Endothelial cell of umbilical vein (primary cell): ENCODE data around the gene SLC43A1. TPM values are rescaled to one million over a fixed set of nuclear protein-coding genes. Genes with fewer than 3 reads are reported as not detected.
"Not testable (repeated sequence)": the region's sequence is repeated elsewhere in the genome, so short reads cannot be mapped to it uniquely, and the experiment has no call there.

Experiments used
- BruUV-seq: library from RNA; stranded (reverse); fragments of 400-500 nt; replicated peaks from 2 replicates; lab custom pipeline; 2021; lab: Mats Ljungman, UMichigan
- CTCF ChIA-PET: fragments of 300-600, 350-600 bp; sonication (Branson Sonifier 250); formaldehyde crosslinking; loops from one replicate; lab custom pipeline; 2021; ENCODE audit warnings: antibody characterized with exemption, inconsistent platforms; lab: Charles Lee
- POLR2A ChIA-PET: fragments of 300-600, 350-600 bp; sonication (Branson Sonifier 250); formaldehyde crosslinking; loops from one replicate; lab custom pipeline; 2021; ENCODE audit warnings: antibody characterized with exemption, inconsistent platforms; lab: Charles Lee
- DNase-seq: peaks from one replicate; pipeline ENCODE4 v3.0.0-alpha.2; 2011; ENCODE audit warnings: low read depth, low spot score
- FAIRE-seq: peaks from 2 replicates; lab custom pipeline; 2011; peaks lifted over from hg19 to GRCh38; lab: Jason Lieb, UNC
- H2AFZ ChIP-seq: 2 replicates; pipeline ENCODE4 v1.6.0; 2012; ENCODE audit warnings: low read depth, low read length, control low read depth, inconsistent platforms
- H3K27ac ChIP-seq: 2 replicates; pipeline ENCODE4 v1.5.1; 2011; ENCODE audit warnings: low read depth, mild to moderate bottlenecking, control low read depth, low read length, moderate library complexity; ENCODE audit not compliant: insufficient read depth
- H3K27me3 ChIP-seq, 2 experiments: 2 replicates each; pipeline versions ENCODE4 v1.6.0 to v1.6.1; 2011; ENCODE audit warnings: low read length in 2 of 2, mixed read lengths in 1 of 2; ENCODE audit not compliant: control insufficient read depth in 2 of 2, insufficient read depth in 2 of 2
- H3K36me3 ChIP-seq, 2 experiments: 2 replicates in 1 of 2; 3 replicates in 1 of 2; pipeline ENCODE4 v1.5.1; 2011; ENCODE audit warnings: low read length in 2 of 2, mild to moderate bottlenecking in 1 of 2, moderate library complexity in 1 of 2; ENCODE audit not compliant: control insufficient read depth in 2 of 2, insufficient read depth in 2 of 2; ENCODE audit errors: extremely low read depth in 1 of 2
- H3K4me1 ChIP-seq: 3 replicates; pipeline ENCODE4 v1.5.1; 2011; ENCODE audit warnings: mild to moderate bottlenecking, low read length; ENCODE audit not compliant: control insufficient read depth, insufficient read depth; ENCODE audit errors: extremely low read depth
- H3K4me2 ChIP-seq: 2 replicates; pipeline ENCODE4 v1.6.1; 2011; ENCODE audit warnings: low read length, control low read depth, mixed read lengths; ENCODE audit not compliant: insufficient read depth
- H3K4me3 ChIP-seq, 3 experiments: fragments of 200-600 bp in 1 of 3; sonication (generic), shearing (Covaris generic) in 1 of 3; replicated peaks in 1 of 3; 2 replicates each; pipeline ENCODE4 v1.5.1; 2011 to 2016; ENCODE audit warnings: control low read depth in 3 of 3, low read length in 3 of 3, mild to moderate bottlenecking in 2 of 3, inconsistent platforms in 1 of 3, low read depth in 1 of 3, moderate library complexity in 1 of 3; ENCODE audit not compliant: insufficient read depth in 1 of 3
- H3K79me2 ChIP-seq: 2 replicates; pipeline ENCODE4 v1.6.0; 2012; ENCODE audit warnings: low read length, inconsistent platforms; ENCODE audit not compliant: control insufficient read depth, insufficient read depth
- H3K9ac ChIP-seq: replicated peaks from 2 replicates; pipeline ENCODE3; 2011; ENCODE audit warnings: low read length, control low read depth; ENCODE audit not compliant: insufficient read depth; ENCODE audit errors: extremely low read depth
- H3K9me1 ChIP-seq: replicated peaks from 3 replicates; pipeline ENCODE4 v1.6.0; 2011; ENCODE audit warnings: mild to moderate bottlenecking, low read length; ENCODE audit not compliant: control insufficient read depth, insufficient read depth; ENCODE audit errors: extremely low read depth
- H3K9me3 ChIP-seq: replicated peaks from 2 replicates; pipeline ENCODE4 v1.5.1; 2012; ENCODE audit warnings: low read length, inconsistent platforms; ENCODE audit not compliant: control insufficient read depth, insufficient read depth
- H4K20me1 ChIP-seq: replicated peaks from 2 replicates; pipeline ENCODE3; 2011; ENCODE audit warnings: mild to moderate bottlenecking, low read length; ENCODE audit not compliant: control insufficient read depth, insufficient read depth; ENCODE audit errors: extremely low read depth
- EZH2 ChIP-seq: IDR thresholded peaks from 2 replicates; pipeline ENCODE4 v1.6.1; 2012; ENCODE audit warnings: borderline replicate concordance, low read depth, mild to moderate bottlenecking, moderate library complexity, low read length, inconsistent platforms; ENCODE audit not compliant: severe bottlenecking
- FOS ChIP-seq: IDR thresholded peaks from 2 replicates; pipeline ENCODE4 v1.6.1; 2011; ENCODE audit warnings: mild to moderate bottlenecking, low read length, moderate library complexity, borderline replicate concordance; ENCODE audit not compliant: insufficient read depth
- GATA2 ChIP-seq: IDR thresholded peaks from 2 replicates; pipeline ENCODE4 v1.7.0; 2011; ENCODE audit warnings: low read depth, mild to moderate bottlenecking, moderate library complexity, mixed read lengths, low read length; ENCODE audit not compliant: insufficient read length, insufficient read depth
- JUN ChIP-seq: IDR thresholded peaks from 2 replicates; pipeline ENCODE4 v1.6.1; 2011; ENCODE audit warnings: borderline replicate concordance, low read depth; ENCODE audit not compliant: insufficient read length, insufficient read depth
- MYC ChIP-seq: IDR thresholded peaks from one replicate; pipeline ENCODE4 v1.6.1; 2011; ENCODE audit warnings: mild to moderate bottlenecking, low read depth, low read length
- POLR2A ChIP-seq: IDR thresholded peaks from 2 replicates; pipeline ENCODE4 v1.6.1; 2012; ENCODE audit warnings: low read depth, mild to moderate bottlenecking, control low read depth, low read length
- dilution Hi-C: fragments of 300-500 bp; cut with MboI; formaldehyde crosslinking; loops from one replicate; pipeline ENCODE4 v1.15.0; 2019; ENCODE audit warnings: low sequenced_read_pairs; ENCODE audit not compliant: extremely low pct_ligation_motif_present
- intact Hi-C: fragments of 100-400 bp; cut with micrococcal nuclease; formaldehyde crosslinking; loops from one replicate; pipeline ENCODE4 v1.10.0; 2022
- polyA plus RNA-seq, 4 experiments: library from polyadenylated mRNA; depleted of rRNA in 3 of 4; stranded (reverse) in 3 of 4; unstranded in 1 of 4; fragments of >200 nt; gene quantifications; 2 replicates each; pipeline versions ENCODE4 v1.2.1 to v1.2.3, GENCODE V29; 2011 to 2012; ENCODE audit warnings: missing spikeins in 1 of 4
- total RNA-seq: library from RNA; stranded (reverse); gene quantifications from 2 replicates; pipeline ENCODE4 v1.2.3, GENCODE V29; 2021
- TF ChIP-seq, protein P1 (sequence below): IDR thresholded peaks from 2 replicates; pipeline ENCODE4 v1.6.1; 2011; ENCODE audit not compliant: insufficient read depth, insufficient read length

SLC43A1 gene
- total and polyA plus RNA-seq, 2 donors (not counting 3 experiments of a cell fraction or from before 2014, with no cell fraction given), result 13.7 to 19.5 TPM

DNA sequence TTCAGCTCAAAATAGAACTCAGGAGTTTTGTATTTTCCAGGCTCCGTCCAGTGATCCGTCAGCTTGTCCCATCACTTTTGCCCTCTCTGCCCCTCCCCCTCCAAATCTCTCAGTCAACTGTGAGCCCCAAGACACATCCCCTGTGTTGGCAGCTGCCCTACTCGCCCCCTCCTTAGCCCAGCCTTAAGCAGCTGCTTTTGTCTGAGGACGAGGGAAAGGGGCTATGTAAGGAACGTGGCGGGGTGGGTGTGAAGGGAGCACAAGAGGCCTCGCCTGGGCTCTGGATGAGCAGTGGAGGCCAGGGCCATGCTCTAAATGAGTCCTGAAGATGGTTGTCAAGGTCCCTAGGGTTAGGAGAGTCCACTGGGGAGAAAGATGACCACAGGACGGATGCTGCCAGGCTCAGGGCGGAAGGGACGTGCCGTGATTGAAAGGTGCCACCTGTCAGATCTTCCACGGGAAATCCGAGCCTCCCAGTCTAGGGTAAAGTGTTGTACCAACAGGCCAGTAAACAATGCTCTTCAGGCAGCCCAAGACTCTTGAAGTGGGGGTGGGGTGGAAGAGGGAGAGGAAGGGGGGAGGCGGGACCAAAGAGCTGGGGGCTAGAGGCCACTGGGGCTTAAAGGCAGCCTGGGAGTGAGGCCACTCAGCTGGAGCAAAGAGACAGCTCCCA, 21.6 kb upstream of the SLC43A1 start, which contains the start of gene SMTNL1:
TSS of gene SMTNL1 (plus strand) at position 649 of the 673 bp plus-strand sequence. CDS start 5,048 bp downstream, outside the sequence.
- TF ChIP-seq POLR2A (no peak), JUN (no peak), FOS (no peak), GATA2 (no peak), MYC (no peak), EZH2 (no peak)
- TF ChIP-seq, protein P1, sequence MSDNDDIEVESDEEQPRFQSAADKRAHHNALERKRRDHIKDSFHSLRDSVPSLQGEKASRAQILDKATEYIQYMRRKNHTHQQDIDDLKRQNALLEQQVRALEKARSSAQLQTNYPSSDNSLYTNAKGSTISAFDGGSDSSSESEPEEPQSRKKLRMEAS, result no peak
- peaks cover 0 to 4% of the 10 kb centered on the region in 2 experiments for H3K27me3 ChIP-seq
- no peaks in the 10 kb centered on the region for H3K79me2 ChIP-seq
- no peak within 1 kb of the TSS for H3K27ac ChIP-seq
- H2AFZ ChIP-seq, result no peak within 1 kb of the TSS
- H3K9ac ChIP-seq, result no peak within 1 kb of the TSS
- intact Hi-C loops, result no loop called here
- POLR2A ChIA-PET, result no interaction called here
- CTCF ChIA-PET, result interaction anchor here (1.5 to 2.0 kb wide), 2 partner anchors 33 to 104 kb away, joined by 3 to 5 read pairs; no protein-coding TSS in a partner anchor
- no peak within 1 kb of the TSS for H3K4me2 ChIP-seq
- no peaks in the 10 kb centered on the region for H3K4me1 ChIP-seq
- dilution Hi-C loops, result no loop called here
- H3K9me1 ChIP-seq, result no peaks in the 10 kb centered on the region
- no peak for FAIRE-seq
- H3K4me3 ChIP-seq, result no peak within 1 kb of the TSS
- DNase-seq, result no peak
- BruUV-seq, result no TSS peak
- no peaks in the 10 kb centered on the region for H3K9me3 ChIP-seq
- H4K20me1 ChIP-seq, result no peaks in the 10 kb centered on the region
- no peaks in the 10 kb centered on the region for H3K36me3 ChIP-seq

DNA sequence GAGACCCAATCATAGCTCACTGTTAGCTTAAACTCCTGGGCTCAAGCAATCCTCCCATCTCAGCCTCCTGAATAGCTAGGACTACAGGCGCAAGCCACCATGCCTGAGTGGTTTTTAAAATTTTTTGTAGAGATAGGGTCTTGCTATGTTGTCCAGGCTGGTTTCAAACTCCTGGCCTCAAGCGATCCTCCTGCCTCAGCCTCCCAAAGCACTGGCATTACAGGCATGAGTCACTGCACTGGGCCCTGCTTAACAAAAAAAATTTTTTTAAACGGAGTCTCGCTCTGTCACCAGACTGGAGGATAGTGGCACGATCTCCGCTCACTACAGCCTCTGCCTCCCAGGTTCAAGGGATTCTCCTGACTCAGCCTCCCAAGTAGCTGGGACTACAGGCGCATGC, 18.9 kb upstream of the SLC43A1 start:
- intact Hi-C loops, result not testable (repeated sequence)

More for the DNA sequence above, 18.9 kb upstream of the SLC43A1 start:
- DNase-seq, H3K27me3 ChIP-seq, FAIRE-seq, H3K9me1 ChIP-seq, H3K9ac ChIP-seq, H3K9me3 ChIP-seq, H3K36me3 ChIP-seq, BruUV-seq, H4K20me1 ChIP-seq, H3K4me2 ChIP-seq, dilution Hi-C loops, H2AFZ ChIP-seq, POLR2A ChIA-PET, H3K27ac ChIP-seq, H3K4me3 ChIP-seq: not testable (repeated sequence)
- CTCF ChIA-PET, result interaction anchor here (1.0 to 1.6 kb wide), 5 partner anchors 13 to 110 kb away, joined by 3 to 6 read pairs (median 4); partner anchors contain the start of gene UBE2L6
- Histone ChIP-seq H3K79me2 (peaks cover 10% of the 10 kb centered on the region), H3K4me1 (peaks cover 18% of the 10 kb centered on the region)
